ENCODE results near the gene SEZ6L. TPM values are rescaled to one million over a fixed set of nuclear protein-coding genes. Genes with fewer than 3 reads are reported as not detected.
A peak's percentile ranks its signal among the peaks of the same experiment; 100 is the strongest.

Gene SEZ6L
- total RNA-seq, 1 donor from 2014 or later = 0.32 TPM

DNA sequence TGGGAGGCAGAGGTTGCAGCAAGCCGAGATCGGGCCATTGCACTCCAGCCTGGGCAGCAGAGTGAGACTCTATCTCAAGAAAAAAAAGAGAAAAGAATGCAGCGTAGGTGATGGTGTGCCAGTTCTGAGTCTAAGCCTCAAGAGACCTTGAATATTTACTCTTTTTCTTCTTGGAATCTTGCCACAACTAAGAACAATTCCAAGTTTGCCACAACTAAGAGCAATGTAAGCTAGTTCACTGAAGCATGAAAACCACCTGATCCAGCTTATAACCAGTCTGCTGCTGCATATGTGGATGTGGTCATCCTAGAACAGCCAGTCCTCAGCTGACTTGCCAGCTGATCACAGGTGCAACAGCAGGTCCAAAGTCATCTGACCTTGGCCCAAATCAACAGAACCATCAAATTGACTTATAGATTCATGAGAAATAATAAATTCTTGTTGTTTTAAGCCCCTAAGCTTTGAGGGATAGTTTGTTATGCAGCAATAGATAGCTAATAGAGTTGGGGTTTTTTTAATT is 25.4 kb upstream of the SEZ6L start:
- ATAC-seq (no peak), DNase-seq (no peak)
- H3K9me3 ChIP-seq = no peaks in the 10 kb centered on the region
- H3K27me3 ChIP-seq = peaks cover 4% of the 10 kb centered on the region
- no peaks in the 10 kb centered on the region for H3K36me3 ChIP-seq
- intact Hi-C loops (cut with DNase I) = no loop called here
- H3K4me3 ChIP-seq = no peak overlapping the region
- TF ChIP-seq, protein P1, sequence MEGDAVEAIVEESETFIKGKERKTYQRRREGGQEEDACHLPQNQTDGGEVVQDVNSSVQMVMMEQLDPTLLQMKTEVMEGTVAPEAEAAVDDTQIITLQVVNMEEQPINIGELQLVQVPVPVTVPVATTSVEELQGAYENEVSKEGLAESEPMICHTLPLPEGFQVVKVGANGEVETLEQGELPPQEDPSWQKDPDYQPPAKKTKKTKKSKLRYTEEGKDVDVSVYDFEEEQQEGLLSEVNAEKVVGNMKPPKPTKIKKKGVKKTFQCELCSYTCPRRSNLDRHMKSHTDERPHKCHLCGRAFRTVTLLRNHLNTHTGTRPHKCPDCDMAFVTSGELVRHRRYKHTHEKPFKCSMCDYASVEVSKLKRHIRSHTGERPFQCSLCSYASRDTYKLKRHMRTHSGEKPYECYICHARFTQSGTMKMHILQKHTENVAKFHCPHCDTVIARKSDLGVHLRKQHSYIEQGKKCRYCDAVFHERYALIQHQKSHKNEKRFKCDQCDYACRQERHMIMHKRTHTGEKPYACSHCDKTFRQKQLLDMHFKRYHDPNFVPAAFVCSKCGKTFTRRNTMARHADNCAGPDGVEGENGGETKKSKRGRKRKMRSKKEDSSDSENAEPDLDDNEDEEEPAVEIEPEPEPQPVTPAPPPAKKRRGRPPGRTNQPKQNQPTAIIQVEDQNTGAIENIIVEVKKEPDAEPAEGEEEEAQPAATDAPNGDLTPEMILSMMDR (IDR thresholded peaks at IDR 0.05) = no peak
- H3K4me1 ChIP-seq = no peaks in the 10 kb centered on the region
- H3K27ac ChIP-seq = no peak overlapping the region

DNA sequence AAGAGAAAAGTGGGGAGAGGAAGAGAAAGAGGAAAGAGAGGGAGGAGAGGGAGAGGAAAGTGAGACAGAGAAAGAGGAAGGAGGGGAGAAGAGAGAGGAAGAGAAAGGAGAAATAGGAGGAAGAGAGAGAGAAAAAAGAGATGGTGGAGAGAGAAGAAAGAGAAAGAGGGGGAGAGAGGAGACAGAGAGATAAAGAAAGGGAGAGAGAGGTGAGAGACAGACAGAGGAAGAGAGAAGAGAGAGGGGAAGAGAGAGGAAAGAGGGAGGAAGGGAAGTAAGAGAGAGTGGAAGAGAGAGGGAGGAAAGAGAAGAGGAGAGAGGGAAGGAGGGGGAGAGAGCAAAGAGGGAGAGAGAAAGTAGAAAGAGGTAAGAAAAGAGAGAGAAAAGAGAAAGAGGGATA is 9.4 kb upstream of the SEZ6L start:
- intact Hi-C loops (cut with DNase I) = no loop called here
- Histone ChIP-seq H3K9me3 (no peaks in the 10 kb centered on the region), H3K4me1 (no peaks in the 10 kb centered on the region), H3K27ac (no peak overlapping the region), H3K27me3 (peaks cover 11% of the 10 kb centered on the region), H3K36me3 (no peaks in the 10 kb centered on the region), H3K4me3 (no peak overlapping the region)
- no peak for ATAC-seq
- no peak for DNase-seq
- TF ChIP-seq, protein P1 (IDR thresholded peaks at IDR 0.05) = no peak

DNA sequence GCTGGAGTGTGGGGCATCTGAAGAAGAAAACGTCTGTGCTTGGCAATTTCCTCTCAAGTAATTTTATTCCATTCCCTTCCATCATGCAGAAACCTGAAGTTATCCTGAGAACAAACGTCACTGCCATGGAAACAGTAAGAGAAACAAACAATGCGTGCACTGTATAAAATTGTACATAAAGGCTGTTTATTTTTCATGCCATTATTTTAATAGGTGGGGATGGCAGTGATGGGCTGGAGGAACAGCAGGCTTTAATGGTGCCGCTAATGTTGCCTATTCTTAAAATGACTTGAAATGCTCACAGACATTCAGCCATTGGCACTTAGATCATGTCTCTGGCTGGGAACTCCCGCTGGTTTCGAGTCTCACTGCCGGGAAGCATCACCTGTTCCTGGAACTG is 7.5 kb upstream of the SEZ6L start:
- DNase-seq = no peak
- no peaks in the 10 kb centered on the region for H3K36me3 ChIP-seq
- H3K27ac ChIP-seq = no peak overlapping the region
- no peaks in the 10 kb centered on the region for H3K9me3 ChIP-seq
- peaks cover 29% of the 10 kb centered on the region for H3K27me3 ChIP-seq
- H3K4me1 ChIP-seq = no peaks in the 10 kb centered on the region
- no peak for ATAC-seq
- no peak overlapping the region for H3K4me3 ChIP-seq
- TF ChIP-seq, protein P1 (IDR thresholded peaks at IDR 0.05) = no peak
- intact Hi-C loops (cut with DNase I) = no loop called here

DNA sequence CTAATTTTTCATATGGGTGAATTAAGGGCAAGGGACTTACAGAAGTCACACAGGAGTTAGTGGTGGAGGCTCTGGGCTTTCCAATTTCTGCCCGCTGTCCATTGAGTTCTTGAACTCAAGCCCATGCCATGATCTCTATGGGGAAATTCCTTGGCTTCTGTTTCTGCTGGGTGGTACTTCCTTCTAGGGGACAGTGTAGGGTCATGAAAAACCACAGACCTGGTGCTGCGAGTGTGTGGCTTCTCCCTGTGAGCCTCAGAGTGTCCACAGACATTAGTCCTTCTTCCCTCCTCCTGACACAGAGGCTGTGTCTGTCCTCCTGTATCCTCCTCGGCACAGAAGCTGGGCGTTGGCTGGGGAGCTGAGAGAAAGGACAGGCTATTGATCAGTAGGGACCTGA is 6.3 kb upstream of the SEZ6L start:
- H3K27ac ChIP-seq = no peak overlapping the region
- no peak overlapping the region for H3K4me3 ChIP-seq
- intact Hi-C loops (cut with DNase I) = no loop called here
- ATAC-seq (peak; percentile 55), DNase-seq (no peak)
- no peaks in the 10 kb centered on the region for H3K36me3 ChIP-seq
- H3K27me3 ChIP-seq = peaks cover 41% of the 10 kb centered on the region
- TF ChIP-seq, protein P1 (IDR thresholded peaks at IDR 0.05) = no peak
- no peaks in the 10 kb centered on the region for H3K4me1 ChIP-seq
- no peaks in the 10 kb centered on the region for H3K9me3 ChIP-seq

DNA sequence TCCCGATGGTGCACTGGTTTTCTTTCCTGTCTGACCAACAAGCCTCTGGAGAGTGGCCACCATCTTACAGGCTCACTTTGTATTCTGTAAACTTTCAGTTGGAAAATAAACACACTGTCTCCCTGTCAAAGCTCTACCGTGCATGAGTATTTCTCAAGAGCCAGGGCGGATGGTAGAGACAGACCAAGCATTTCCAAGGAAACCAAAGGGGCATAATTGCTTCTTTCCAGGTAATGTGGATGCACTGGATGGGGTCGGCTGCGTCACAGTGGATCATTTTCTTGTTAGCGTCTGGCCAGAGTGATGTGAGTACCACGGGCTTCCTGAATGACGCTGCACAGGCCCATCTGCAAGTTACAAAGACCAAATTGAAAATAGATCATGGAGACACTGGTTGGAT is 5.1 kb upstream of the SEZ6L start:
- Histone ChIP-seq H3K4me3 (no peak overlapping the region), H3K9me3 (no peaks in the 10 kb centered on the region), H3K4me1 (no peaks in the 10 kb centered on the region), H3K27me3 (peaks cover 51% of the 10 kb centered on the region), H3K36me3 (no peaks in the 10 kb centered on the region), H3K27ac (no peak overlapping the region)
- DNase-seq (no peak), ATAC-seq (no peak)
- intact Hi-C loops (cut with DNase I) = no loop called here
- TF ChIP-seq, protein P1 (IDR thresholded peaks at IDR 0.05) = no peak

DNA sequence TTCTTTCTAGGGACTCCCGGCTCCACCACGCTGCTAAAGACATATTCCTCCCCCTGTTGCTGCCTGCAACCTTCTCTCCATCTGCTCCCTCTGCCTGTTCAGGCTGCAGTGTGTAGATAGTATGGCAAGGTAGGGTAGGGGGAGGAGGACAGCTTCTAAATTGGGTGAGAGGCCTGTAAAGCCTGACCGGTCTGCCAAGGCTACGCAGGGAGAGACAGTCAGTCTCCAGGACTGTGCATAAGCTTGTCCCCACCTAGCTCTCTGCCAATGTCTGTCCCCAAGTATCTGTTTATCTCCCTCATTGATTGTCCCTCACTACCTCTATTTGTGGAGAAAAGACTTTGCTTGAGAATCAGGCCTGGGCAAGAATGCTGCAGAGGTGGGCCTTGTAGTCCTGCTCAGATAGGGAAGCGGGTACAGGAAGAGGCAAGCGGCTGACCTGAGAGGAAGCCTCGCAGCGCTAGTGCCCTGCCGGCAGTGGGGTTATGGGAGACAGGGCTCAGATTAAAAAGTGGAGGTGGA is 871 bp upstream of the SEZ6L start:
- TF ChIP-seq, protein P1 (IDR thresholded peaks at IDR 0.05) = no peak
- H3K36me3 ChIP-seq = no peaks in the 10 kb centered on the region
- no peak overlapping the region for H3K27ac ChIP-seq
- H3K4me1 ChIP-seq = peaks cover 8% of the 10 kb centered on the region
- DNase-seq = no peak
- peak; percentile 39 for ATAC-seq
- H3K4me3 ChIP-seq = no peak overlapping the region
- intact Hi-C loops (cut with DNase I) = no loop called here
- H3K9me3 ChIP-seq = no peaks in the 10 kb centered on the region
- H3K27me3 ChIP-seq = peaks cover 82% of the 10 kb centered on the region

Data from upper lobe of right lung (tissue), 1 donor.